ENCODE measurements around the gene TIAM2. TPM values are rescaled to one million over a fixed set of nuclear protein-coding genes. Genes with fewer than 3 reads are reported as not detected.

The TIAM2 gene
- total and polyA plus RNA-seq, 10 of the 15 experiments (the other 5 are each of a cell fraction or from before 2014, with no cell fraction given) = 1.1 to 10.5 (median 2.3) TPM

GRCh38 chr6:155224618-155225017, 229.5 kb downstream of the TIAM2 start (continued):
- TF ChIP-seq E4F1 (IDR thresholded peaks at IDR 0.05; ENCODE audit: borderline replicate concordance, partially characterized antibody) = no peak
- TF ChIP-seq TBL1XR1 (IDR thresholded peaks at IDR 0.05; ENCODE audit: low read depth, low read length) = no peak
- no peak for TF ChIP-seq NR2C2 (IDR thresholded peaks at IDR 0.05; ENCODE audit: borderline replicate concordance, control insufficient read depth, insufficient read length, low read depth)
- TF ChIP-seq MAX (IDR thresholded peaks at IDR 0.05; ENCODE audit: low read depth, low read length) = no peak
- no peak for TF ChIP-seq BCL3 (IDR thresholded peaks at IDR 0.05; ENCODE audit: borderline replicate concordance, insufficient read depth, low read depth, low read length, poor library complexity, severe bottlenecking)

- no peak overlapping the region for H3K4me3 ChIP-seq
- ChIA-PET CTCF (interaction anchor here (1.2 to 1.3 kb wide), 2 partner anchors 21 to 24 kb away, joined by 3 to 6 read pairs; no protein-coding TSS in a partner anchor), RAD21 (ENCODE audit: unreplicated experiment) (interaction anchor here (1.3 kb wide), 1 partner anchor 21 kb away, joined by 4 read pairs; no protein-coding TSS in a partner anchor), SMC1A (ENCODE audit: uncharacterized antibody, unreplicated experiment) (no interaction called here), POLR2A (no interaction called here)
- intact Hi-C loops (cut with micrococcal nuclease; ENCODE audit: unreplicated experiment) = no loop called here
- H2AFZ ChIP-seq (ENCODE audit: control insufficient read depth, low read depth, low read length) = no peak overlapping the region
- no TSS peak for BruUV-seq (replicated peaks)
- H3K9me3 ChIP-seq (replicated peaks; ENCODE audit: control insufficient read depth, insufficient read depth, low read length) = no peaks in the 10 kb centered on the region; the same call in 2 of the 3 replicates
- H4K20me1 ChIP-seq (ENCODE audit: control insufficient read depth, insufficient read depth) = no peaks in the 10 kb centered on the region
- H3K4me1 ChIP-seq (ENCODE audit: control insufficient read depth, insufficient read depth, low read length) = peaks cover 19% of the 10 kb centered on the region
- H3K9ac ChIP-seq (ENCODE audit: control insufficient read depth, insufficient read depth, low read length) = no peak overlapping the region
- DNase-seq (ENCODE audit: low read depth, low spot score) (no peak), FAIRE-seq (no peak), ATAC-seq (no peak)
- 83% methylated on average over 4 of the region's 4 CpGs for WGBS (ENCODE audit: insufficient coverage, insufficient replicate concordance, low lambda C conversion rate, missing lambda C conversion rate)
- H3K27me3 ChIP-seq (replicated peaks in 1 of 2; ENCODE audit: control insufficient read depth in 2 of 2, insufficient read depth in 2 of 2, low read length in 1 of 2) = no peaks in the 10 kb centered on the region
- in situ Hi-C loops (cut with MboI) = no loop called here
- no peak overlapping the region for H3K4me2 ChIP-seq (ENCODE audit: control insufficient read depth, insufficient read depth)
- H3K79me2 ChIP-seq (ENCODE audit: control insufficient read depth, insufficient read depth, low read length) = no peaks in the 10 kb centered on the region; the same call in 1 of the 2 replicates
- no peak for TF ChIP-seq ETV6 (conservative IDR thresholded peaks at IDR 0.05 in 1 of 2, IDR thresholded peaks at IDR 0.05 in 1 of 2; ENCODE audit: borderline replicate concordance in 1 of 2, low read depth in 1 of 2)
- no peak for TF ChIP-seq PBX3 (IDR thresholded peaks at IDR 0.05; ENCODE audit: insufficient replicate concordance, low read depth, low read length)
- no peak for TF ChIP-seq RUNX3 (IDR thresholded peaks at IDR 0.05; ENCODE audit: low read length)
- no peaks in the 10 kb centered on the region; a peak in 2 of 4 replicates for H3K36me3 ChIP-seq (ENCODE audit: control insufficient read depth in 2 of 2, insufficient read depth in 2 of 2, low read length in 1 of 2)
- H3K27ac ChIP-seq (ENCODE audit: control insufficient read depth, insufficient read depth) = no peak overlapping the region
Measured at GRCh38 chr6:155227046-155227445, 231.9 kb downstream of the TIAM2 start.

Measured in GM12878 (cell line).